ACHN (cell line): ENCODE measurements around the gene MAST3.

Experiments
- DNase-seq: peaks from one replicate; pipeline ENCODE4 v3.0.0-alpha.2; 2015
- in situ Hi-C: cut with HindIII; loops from 2 replicates; pipeline ENCODE4 v1.10.0; 2017; ENCODE audit warnings: low sequenced_read_pairs, low pct_ligation_motif_present, low pct_unique_long_range_greater_than_20kb

MAST3 gene

GRCh38 chr19:18097217-18097992 is at the start of gene MAST3:
MAST3 (plus strand) TSS chr19:18097778; CDS start chr19:18097793, 15 bp downstream.
- peak; percentile 78 for DNase-seq
- in situ Hi-C loops, result no loop called here

- no peak for DNase-seq
- in situ Hi-C loops, result no loop called here
These were observed 48.2 kb upstream of the MAST3 start for GRCh38 chr19:18049385-18049784.

- in situ Hi-C loops, result no loop called here
- no peak for DNase-seq
These were observed 45.7 kb upstream of the MAST3 start for GRCh38 chr19:18051887-18052286.

GRCh38 chr19:18053576-18054219 is 43.9 kb upstream of the MAST3 start:
- no peak for DNase-seq
- in situ Hi-C loops, result no loop called here

- in situ Hi-C loops, result no loop called here
- no peak for DNase-seq
These were observed 41.6 kb upstream of the MAST3 start for GRCh38 chr19:18055967-18056366.

- DNase-seq, result no peak
- in situ Hi-C loops, result no loop called here
These were observed 40.0 kb upstream of the MAST3 start for GRCh38 chr19:18057557-18057956.

GRCh38 chr19:18058208-18059009 is 39.2 kb upstream of the MAST3 start:
- in situ Hi-C loops, result no loop called here
- DNase-seq, result peak; percentile 68

GRCh38 chr19:18059297-18059696 is 38.3 kb upstream of the MAST3 start:
- no peak for DNase-seq
- in situ Hi-C loops, result no loop called here

- no peak for DNase-seq
- in situ Hi-C loops, result no loop called here
These were observed 37.7 kb upstream of the MAST3 start for GRCh38 chr19:18059902-18060301.

GRCh38 chr19:18060472-18060871 is 37.1 kb upstream of the MAST3 start:
- DNase-seq, result no peak
- in situ Hi-C loops, result no loop called here

- DNase-seq, result no peak
- in situ Hi-C loops, result no loop called here
These were observed 35.5 kb upstream of the MAST3 start for GRCh38 chr19:18062028-18062427.

GRCh38 chr19:18063463-18063862 is 34.1 kb upstream of the MAST3 start:
- DNase-seq, result peak; percentile 63
- in situ Hi-C loops, result no loop called here

GRCh38 chr19:18065173-18065495 is 32.4 kb upstream of the MAST3 start:
- DNase-seq, result no peak
- in situ Hi-C loops, result no loop called here

- in situ Hi-C loops, result no loop called here
- DNase-seq, result no peak
These were observed 29.2 kb upstream of the MAST3 start for GRCh38 chr19:18068395-18068794.

- in situ Hi-C loops, result no loop called here
These were observed 28.2 kb upstream of the MAST3 start for GRCh38 chr19:18069383-18069782.

GRCh38 chr19:18070181-18070580 is 27.4 kb upstream of the MAST3 start:
- in situ Hi-C loops, result no loop called here
- no peak for DNase-seq

More at GRCh38 chr19:18069383-18069782, 28.2 kb upstream of the MAST3 start:
- no peak for DNase-seq

- in situ Hi-C loops, result no loop called here
- DNase-seq, result no peak
These were observed 25.2 kb upstream of the MAST3 start for GRCh38 chr19:18072335-18072734.

GRCh38 chr19:18073197-18073596 is 24.4 kb upstream of the MAST3 start:
- no peak for DNase-seq
- in situ Hi-C loops, result no loop called here

GRCh38 chr19:18074192-18074591 is 23.4 kb upstream of the MAST3 start:
- no peak for DNase-seq
- in situ Hi-C loops, result no loop called here
